Subcutaneous adipose tissue (tissue), 4 donors: ENCODE data around the gene BAMBI. TPM values are rescaled to one million over a fixed set of nuclear protein-coding genes. Genes with fewer than 3 reads are reported as not detected.

Experiments used
- CTCF ChIP-seq: fragments of 450-650 bp; IDR thresholded peaks from one replicate; pipeline ENCODE4 v1.5.1; 2016; ENCODE audit warnings: low read depth, mild to moderate bottlenecking, control low read depth, antibody characterized with exemption, moderate library complexity
- total RNA-seq, 4 donors: library from RNA; depleted of rRNA; stranded (reverse); fragments of >200 nt; gene quantifications; one replicate each; pipeline ENCODE4 v1.1.0, GENCODE V29; 2016

The BAMBI gene
- total RNA-seq, 4 donors from 2014 or later, result 1.1 to 3.3 (median 2.3) TPM

GRCh38 chr10:28684986-28685580 lies 7.8 kb downstream of the BAMBI start:
- no peak for TF ChIP-seq CTCF

- TF ChIP-seq CTCF, result no peak
Observed at GRCh38 chr10:28685717-28686116, 8.4 kb downstream of the BAMBI start.

- TF ChIP-seq CTCF, result no peak
Observed at GRCh38 chr10:28686835-28687682, 9.7 kb downstream of the BAMBI start.

GRCh38 chr10:28687683-28688001 lies 10.3 kb downstream of the BAMBI start:
- TF ChIP-seq CTCF, result no peak

GRCh38 chr10:28690545-28690944 lies 13.2 kb downstream of the BAMBI start:
- no peak for TF ChIP-seq CTCF

- TF ChIP-seq CTCF, result no peak
Observed at GRCh38 chr10:28691187-28691694, 13.9 kb downstream of the BAMBI start.

DNA sequence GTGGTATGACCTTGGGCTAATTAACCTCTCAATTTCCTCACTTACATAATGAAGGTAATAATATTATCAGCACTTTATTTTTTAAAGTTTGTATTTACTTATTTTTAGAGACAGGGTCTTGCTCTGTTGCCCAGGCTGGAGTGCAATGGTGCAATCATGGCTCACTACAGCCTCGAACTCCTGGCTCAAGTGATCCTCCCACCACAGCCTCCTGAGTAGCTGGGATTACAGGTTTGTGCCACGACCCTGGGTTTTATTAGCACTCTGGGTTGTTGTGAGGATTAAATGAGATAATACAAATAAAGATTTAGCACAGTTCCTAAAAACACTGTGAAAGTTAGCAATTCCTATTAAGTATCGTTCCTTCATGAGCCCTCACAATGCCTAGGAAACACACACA lies 14.7 kb downstream of the BAMBI start:
- no peak for TF ChIP-seq CTCF
